ENCODE results near the gene ABI3BP.

The ABI3BP gene

GRCh38 chr3:100882571-100882984, 110.6 kb downstream of the ABI3BP start:
- DNase-seq (ENCODE audit: low read depth): no peak

- no peak for DNase-seq (ENCODE audit: low read depth)
These were observed 112.4 kb downstream of the ABI3BP start for GRCh38 chr3:100880845-100881244.

DNA sequence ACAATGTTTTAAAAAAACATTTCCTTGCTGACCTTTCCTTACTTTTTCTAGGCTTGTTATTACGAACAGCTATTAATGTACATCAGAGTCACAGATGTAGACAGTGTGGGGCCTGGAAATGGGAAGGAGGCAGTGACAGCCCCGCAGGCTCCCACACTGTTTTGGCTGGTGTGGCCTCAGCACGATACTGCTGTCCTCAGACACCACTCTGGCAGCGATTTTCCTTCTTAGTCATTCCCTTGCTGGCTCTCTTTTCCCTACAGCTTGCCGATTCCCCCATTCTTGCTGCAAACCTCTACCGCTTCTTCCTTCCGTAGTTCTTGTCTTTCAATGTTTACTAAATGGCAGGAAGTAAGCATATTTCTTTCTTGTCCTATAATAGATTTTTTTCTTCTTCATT, 113.1 kb downstream of the ABI3BP start:
- no peak for DNase-seq (ENCODE audit: low read depth)

DNA sequence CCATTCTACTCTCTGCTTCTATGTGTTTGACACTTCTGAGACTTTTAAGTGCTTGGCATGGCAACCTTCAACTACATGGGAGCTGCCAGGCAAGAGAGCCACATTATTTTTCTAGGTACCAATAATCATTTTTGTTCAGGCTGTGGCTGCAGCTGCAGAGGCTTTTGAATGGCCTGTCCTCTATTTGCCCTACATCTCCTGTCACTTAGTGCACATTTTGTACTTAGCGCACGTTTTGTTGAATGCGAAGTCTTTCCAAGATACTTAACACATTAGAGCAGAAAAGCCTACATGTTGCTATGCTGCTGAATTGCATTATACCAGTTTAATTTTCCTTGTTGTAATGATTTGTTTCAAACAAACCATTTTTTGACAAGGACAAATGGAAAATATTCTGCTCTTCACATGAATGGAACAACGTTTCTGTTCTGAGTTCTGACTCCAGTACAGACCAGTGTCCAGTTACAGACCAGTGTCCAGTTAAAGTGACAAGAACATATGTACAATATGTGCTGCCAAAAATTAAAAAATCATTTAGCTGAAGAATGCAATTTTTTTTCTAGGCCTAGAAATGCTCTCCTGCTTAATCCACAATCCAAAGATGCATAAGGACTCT, 113.9 kb downstream of the ABI3BP start:
- DNase-seq (ENCODE audit: low read depth): no peak

DNA sequence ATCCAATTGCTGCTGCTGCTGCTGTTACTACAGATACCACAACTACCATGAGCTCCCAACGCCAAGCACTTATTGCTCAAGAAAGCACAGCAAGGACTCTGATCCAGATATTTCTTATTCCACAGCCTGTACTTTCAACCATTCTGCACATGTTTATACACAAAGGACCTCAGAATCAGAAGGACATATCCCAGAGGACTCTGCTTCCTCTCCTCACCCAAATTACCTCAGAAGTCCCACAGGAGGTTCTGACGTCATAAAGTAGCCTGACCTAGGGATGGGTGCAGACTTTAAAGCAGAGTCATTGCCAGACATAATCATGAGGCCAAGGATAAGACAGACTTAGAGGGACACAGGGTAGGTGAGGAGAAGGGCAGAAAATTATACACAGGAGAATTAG, 115.9 kb downstream of the ABI3BP start:
- no peak for DNase-seq (ENCODE audit: low read depth)

DNA sequence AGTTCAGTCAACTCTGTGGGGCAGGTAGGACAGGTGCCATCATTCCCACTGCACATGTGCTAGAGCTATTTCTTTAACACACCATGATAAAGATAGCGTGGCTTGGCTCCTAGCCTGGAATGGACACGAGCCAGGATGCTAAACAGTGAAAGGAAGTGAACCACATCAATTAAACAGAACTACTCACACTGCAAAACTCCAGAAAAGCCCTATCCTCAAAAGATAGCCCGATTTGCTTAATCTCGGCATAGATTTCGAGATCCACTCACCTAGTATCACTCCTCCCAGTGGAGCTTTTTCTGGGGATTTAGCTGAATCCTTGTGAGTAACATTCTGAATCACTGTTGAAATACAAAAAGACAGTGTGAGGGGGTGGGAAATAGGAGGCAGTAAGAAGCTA, 118.0 kb downstream of the ABI3BP start:
- DNase-seq (ENCODE audit: low read depth): no peak

DNA sequence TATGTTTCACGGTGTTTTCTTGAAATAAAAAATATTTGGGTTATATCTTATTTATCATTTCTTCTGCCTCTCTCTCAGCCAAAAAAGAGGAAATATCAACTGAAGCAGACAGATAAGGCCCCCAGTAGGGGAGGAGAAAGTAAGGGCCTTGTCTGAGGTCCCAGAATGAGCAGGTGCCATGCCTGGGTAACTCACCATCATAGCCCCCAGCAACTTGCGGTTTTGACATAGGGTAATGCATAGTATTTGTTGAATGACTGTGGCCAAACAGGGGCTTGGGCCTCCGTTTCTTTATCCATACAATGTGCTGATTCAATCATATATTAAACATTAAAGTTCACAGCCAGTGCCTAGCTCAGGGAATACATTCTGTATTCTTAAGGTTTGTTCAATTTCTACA, 119.6 kb downstream of the ABI3BP start:
- no peak for DNase-seq (ENCODE audit: low read depth)

GRCh38 chr3:100871306-100871705, 121.9 kb downstream of the ABI3BP start:
- DNase-seq (ENCODE audit: low read depth): no peak

GRCh38 chr3:100869787-100870186, 123.4 kb downstream of the ABI3BP start:
- no peak for DNase-seq (ENCODE audit: low read depth)

DNA sequence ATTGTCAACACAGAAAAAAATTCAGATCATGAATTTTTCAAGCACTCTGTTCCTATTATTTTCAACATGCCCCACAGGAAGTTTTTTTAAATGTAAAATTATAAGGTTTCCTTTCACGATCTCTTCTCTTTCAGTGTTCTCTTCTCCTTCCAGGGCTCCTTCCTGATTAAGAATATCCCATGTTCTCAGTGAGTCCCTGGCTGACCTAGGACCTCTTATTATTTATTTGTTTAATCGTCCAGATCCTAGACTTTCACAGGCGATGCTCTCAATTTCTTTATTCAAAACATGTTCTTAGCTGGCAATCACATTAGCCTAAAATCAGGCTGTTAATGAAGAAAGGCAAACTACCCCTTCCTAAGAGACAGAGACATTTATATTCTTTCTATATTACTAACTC, 124.3 kb downstream of the ABI3BP start:
- no peak for DNase-seq (ENCODE audit: low read depth)

GRCh38 chr3:100868096-100868495, 125.1 kb downstream of the ABI3BP start:
- no peak for DNase-seq (ENCODE audit: low read depth)

DNA sequence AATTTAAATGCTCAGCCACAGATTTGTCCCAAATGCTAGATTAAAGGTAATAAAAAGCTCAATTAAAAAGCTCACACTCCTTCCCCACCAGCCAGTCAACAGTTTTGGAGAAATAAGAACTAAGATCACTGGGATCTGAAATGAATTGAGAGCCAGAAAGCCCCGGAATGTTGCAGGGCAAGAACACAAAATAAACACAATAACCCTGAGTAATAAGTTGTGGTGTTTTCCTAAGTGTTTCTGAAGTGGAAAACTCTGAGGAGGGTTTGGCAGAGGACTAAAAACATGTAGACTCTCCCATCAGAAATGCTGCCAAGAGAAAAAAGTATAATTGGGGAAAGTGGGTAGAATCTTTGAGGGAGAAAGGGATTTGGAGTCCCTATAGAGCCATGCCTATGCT, 127.8 kb downstream of the ABI3BP start:
- no peak for DNase-seq (ENCODE audit: low read depth)

- DNase-seq (ENCODE audit: low read depth): no peak
These were observed 128.6 kb downstream of the ABI3BP start for GRCh38 chr3:100864471-100865250.

- no peak for DNase-seq (ENCODE audit: low read depth)
These were observed 135.4 kb downstream of the ABI3BP start for GRCh38 chr3:100857863-100858262.

GRCh38 chr3:100856821-100857220, 136.4 kb downstream of the ABI3BP start:
- no peak for DNase-seq (ENCODE audit: low read depth)

DNA sequence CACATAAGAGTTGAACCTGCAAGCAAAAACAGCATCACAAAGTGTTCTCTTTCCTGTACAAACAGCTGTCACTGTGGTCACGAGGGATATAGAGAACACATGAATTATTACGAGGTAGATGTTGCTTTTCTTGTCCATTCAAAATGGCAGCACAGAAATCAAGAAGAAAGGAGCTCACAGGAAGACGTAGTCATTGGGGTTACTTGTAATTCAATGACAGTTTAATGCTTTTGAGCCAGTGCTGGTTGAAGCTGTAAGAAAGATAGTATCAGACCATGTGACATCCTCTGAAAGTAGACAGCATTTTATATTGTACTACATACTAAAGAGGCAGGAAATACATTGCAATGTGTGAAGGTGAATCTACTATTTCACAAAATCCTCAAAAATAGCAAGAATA, 140.4 kb downstream of the ABI3BP start:
- no peak for DNase-seq (ENCODE audit: low read depth)

DNA sequence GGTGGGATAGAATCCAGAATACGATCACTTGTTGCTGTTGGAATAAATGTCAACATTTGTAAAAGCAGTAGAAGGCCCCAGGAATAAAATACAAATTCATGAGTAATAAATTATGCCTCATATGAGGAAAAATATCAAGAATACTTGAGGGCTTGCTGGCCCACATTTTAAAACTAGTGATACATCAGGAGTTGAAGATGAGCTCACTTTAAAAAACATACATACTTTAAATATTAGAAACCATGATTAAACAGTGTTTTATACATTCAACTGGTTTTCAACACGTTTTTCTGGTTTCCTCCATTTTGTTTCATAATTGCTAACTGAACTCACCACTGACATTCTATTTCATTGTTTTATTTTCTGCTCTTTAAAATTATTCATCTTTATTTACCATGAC, 142.5 kb downstream of the ABI3BP start:
- no peak for DNase-seq (ENCODE audit: low read depth)

GRCh38 chr3:100850156-100850555, 143.1 kb downstream of the ABI3BP start:
- DNase-seq (ENCODE audit: low read depth): no peak

GRCh38 chr3:100844063-100844936, 148.9 kb downstream of the ABI3BP start:
- no peak for DNase-seq (ENCODE audit: low read depth)

DNA sequence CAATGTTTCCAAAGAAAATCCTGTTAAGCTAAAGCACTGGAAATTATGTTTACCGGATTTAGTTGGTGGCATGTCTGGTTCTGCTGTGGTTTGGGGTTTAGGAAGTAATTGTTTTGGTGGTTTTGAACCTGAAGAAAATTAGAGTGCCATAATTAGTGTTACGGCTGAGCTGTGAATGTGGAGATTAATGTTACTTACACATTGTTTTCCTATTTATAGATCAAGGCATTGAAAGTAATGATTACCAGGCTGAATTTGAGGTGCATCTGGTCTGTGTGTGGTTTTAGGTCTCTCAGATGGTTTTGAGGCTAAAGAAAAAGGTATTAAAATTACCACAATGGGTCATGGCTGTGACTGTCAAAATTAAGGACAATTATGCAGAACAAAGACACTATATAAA, 155.1 kb downstream of the ABI3BP start:
- no peak for DNase-seq (ENCODE audit: low read depth)

GRCh38 chr3:100836661-100837060, 156.6 kb downstream of the ABI3BP start:
- DNase-seq (ENCODE audit: low read depth): no peak

- DNase-seq (ENCODE audit: low read depth): no peak
These were observed 158.9 kb downstream of the ABI3BP start for GRCh38 chr3:100834332-100834731.

DNA sequence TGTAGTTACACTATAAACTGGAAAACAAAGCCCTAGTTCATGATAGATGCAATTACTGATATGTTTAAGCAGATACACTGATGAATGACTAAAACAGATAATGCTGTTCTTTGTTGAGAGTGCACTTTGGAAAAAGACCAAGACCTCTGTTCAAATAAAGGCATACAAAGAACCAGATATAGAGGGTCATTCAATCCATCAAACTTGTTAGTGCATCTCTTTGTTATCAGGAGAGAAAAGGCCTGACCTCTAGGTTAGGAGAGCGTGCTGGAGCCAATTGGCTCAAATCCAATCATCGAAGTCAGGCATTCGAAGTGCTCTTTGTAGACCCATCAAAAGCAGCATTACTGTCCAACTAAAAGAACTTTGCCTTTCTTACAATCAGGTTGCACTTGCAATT, 159.7 kb downstream of the ABI3BP start:
- no peak for DNase-seq (ENCODE audit: low read depth)
